Caco-2 (cell line): ENCODE measurements around the gene DERL3. TPM values are rescaled to one million over a fixed set of nuclear protein-coding genes. Genes with fewer than 3 reads are reported as not detected.

Experiments
- BruUV-seq: library from RNA; stranded (reverse); fragments of 400-500 nt; replicated peaks from 2 replicates; lab custom pipeline; 2021; lab: Mats Ljungman, UMichigan
- CTCF ChIA-PET: fragments of 300-600 bp; sonication (Branson Sonifier 250); formaldehyde crosslinking; loops from one replicate; lab custom pipeline; 2022; ENCODE audit warnings: antibody characterized with exemption; lab: Charles Lee
- POLR2A ChIA-PET: fragments of 300-600 bp; sonication (Branson Sonifier 250); formaldehyde crosslinking; loops from one replicate; lab custom pipeline; 2022; ENCODE audit warnings: antibody characterized with exemption; lab: Charles Lee
- DNase-seq, 2 experiments: peaks; one replicate each; pipeline versions ENCODE4 v3.0.0 to v3.0.0-alpha.2; 2020 to 2022
- H3K27me3 ChIP-seq: replicated peaks from 2 replicates; pipeline ENCODE4 v1.6.0; 2011; ENCODE audit warnings: low read length; ENCODE audit not compliant: control insufficient read depth, insufficient read depth
- H3K36me3 ChIP-seq: 2 replicates; pipeline ENCODE4 v1.5.1; 2011; ENCODE audit warnings: low read length; ENCODE audit not compliant: control insufficient read depth, insufficient read depth
- H3K4me1 ChIP-seq: fragments of 250-450 bp; sonication (Bioruptor Pico); 2 replicates; pipeline ENCODE4 v1.5.1; 2020; ENCODE audit warnings: mild to moderate bottlenecking
- H3K4me3 ChIP-seq: 2 replicates; pipeline ENCODE4 v1.5.1; 2011; ENCODE audit warnings: low read depth, mild to moderate bottlenecking, control low read depth, low read length
- H3K9me3 ChIP-seq: fragments of 250-450 bp; sonication (Bioruptor Pico); 2 replicates; pipeline ENCODE4 v1.5.1; 2020; ENCODE audit warnings: mild to moderate bottlenecking, moderate library complexity
- H3K27ac Mint-ChIP-seq: one replicate; pipeline ENCODE4 v1.8.0; 2022; ENCODE audit warnings: mixed read lengths; ENCODE audit not compliant: unreplicated experiment
- H3K27me3 Mint-ChIP-seq: one replicate; pipeline ENCODE4 v1.8.0; 2022; ENCODE audit warnings: mixed read lengths; ENCODE audit not compliant: insufficient read depth, unreplicated experiment
- H3K36me3 Mint-ChIP-seq: one replicate; pipeline ENCODE4 v1.8.0; 2022; ENCODE audit warnings: mild to moderate bottlenecking, mixed read lengths; ENCODE audit not compliant: insufficient read depth, unreplicated experiment
- H3K4me1 Mint-ChIP-seq: one replicate; pipeline ENCODE4 v1.8.0; 2022; ENCODE audit warnings: low read depth, mixed read lengths; ENCODE audit not compliant: unreplicated experiment
- H3K4me3 Mint-ChIP-seq: one replicate; pipeline ENCODE4 v1.8.0; 2022; ENCODE audit warnings: mild to moderate bottlenecking, moderate library complexity, mixed read lengths; ENCODE audit not compliant: unreplicated experiment
- H3K9me3 Mint-ChIP-seq: one replicate; pipeline ENCODE4 v1.8.0; 2022; ENCODE audit warnings: mixed read lengths; ENCODE audit not compliant: unreplicated experiment
- CTCF ChIP-seq, 2 experiments: fragments of 200-600 bp in 1 of 2; IDR thresholded peaks; 1 replicate in 1 of 2; 2 replicates in 1 of 2; pipeline versions ENCODE4 v1.5.1 to v1.8.0; 2011 to 2022; ENCODE audit warnings: antibody characterized with exemption in 1 of 2, control low read depth in 1 of 2, inconsistent platforms in 1 of 2, low read depth in 1 of 2, low read length in 1 of 2, mild to moderate bottlenecking in 1 of 2, moderate library complexity in 1 of 2; ENCODE audit not compliant: insufficient read depth in 1 of 2, severe bottlenecking in 1 of 2, unreplicated experiment in 1 of 2
- intact Hi-C: fragments of 100-400 bp; cut with micrococcal nuclease; formaldehyde crosslinking; loops from one replicate; pipeline ENCODE4 v1.10.0; 2022; ENCODE audit not compliant: unreplicated experiment
- total RNA-seq: library from RNA; stranded (reverse); gene quantifications from 2 replicates; pipeline ENCODE4 v1.2.3, GENCODE V29; 2022

DERL3 gene
- total RNA-seq, 1 experiment from 2014 or later, result 4.4 TPM

GRCh38 chr22:23822101-23822671, 16.6 kb downstream of the DERL3 start:
- Mint-ChIP-seq H3K27me3 (no peaks in the 10 kb centered on the region), H3K4me1 (no peaks in the 10 kb centered on the region), H3K9me3 (no peaks in the 10 kb centered on the region), H3K36me3 (peaks cover 74% of the 10 kb centered on the region), H3K4me3 (no peak overlapping the region), H3K27ac (no peak overlapping the region)
- TF ChIP-seq CTCF (IDR thresholded peaks at IDR 0.05; ENCODE audit: insufficient read depth in 1 of 2, low read depth in 1 of 2, low read length in 1 of 2, severe bottlenecking in 1 of 2, unreplicated experiment in 1 of 2), result no peak
- BruUV-seq, result no TSS peak
- intact Hi-C loops, result no loop called here
- H3K4me3 ChIP-seq, result no peak overlapping the region
- ChIA-PET CTCF (no interaction called here), POLR2A (no interaction called here)
- no peaks in the 10 kb centered on the region for H3K27me3 ChIP-seq
- no peaks in the 10 kb centered on the region for H3K9me3 ChIP-seq
- no peak for DNase-seq
- no peaks in the 10 kb centered on the region for H3K4me1 ChIP-seq
- H3K36me3 ChIP-seq, result peaks cover 3% of the 10 kb centered on the region

GRCh38 chr22:23820748-23821211, 18.0 kb downstream of the DERL3 start:
- H3K27ac Mint-ChIP-seq, result no peak overlapping the region
- peaks cover 6% of the 10 kb centered on the region for H3K36me3 ChIP-seq
- CTCF ChIA-PET, result no interaction called here

GRCh38 chr22:23818541-23818940, 20.3 kb downstream of the DERL3 start:
- H3K36me3 Mint-ChIP-seq, result peaks cover 74% of the 10 kb centered on the region
- H3K9me3 Mint-ChIP-seq, result no peaks in the 10 kb centered on the region
- no peaks in the 10 kb centered on the region for H3K27me3 Mint-ChIP-seq
- no peak for DNase-seq
- no peak overlapping the region for H3K4me3 Mint-ChIP-seq
- CTCF ChIA-PET, result no interaction called here
- H3K27ac Mint-ChIP-seq, result no peak overlapping the region
- intact Hi-C loops, result no loop called here
- Histone ChIP-seq H3K36me3 (peaks cover 5% of the 10 kb centered on the region), H3K4me3 (no peak overlapping the region), H3K27me3 (no peaks in the 10 kb centered on the region), H3K9me3 (no peaks in the 10 kb centered on the region), H3K4me1 (no peaks in the 10 kb centered on the region)
- POLR2A ChIA-PET, result no interaction called here
- BruUV-seq, result no TSS peak
- H3K4me1 Mint-ChIP-seq, result no peaks in the 10 kb centered on the region
- TF ChIP-seq CTCF (IDR thresholded peaks at IDR 0.05; ENCODE audit: insufficient read depth in 1 of 2, low read depth in 1 of 2, low read length in 1 of 2, severe bottlenecking in 1 of 2, unreplicated experiment in 1 of 2), result no peak

More at GRCh38 chr22:23820748-23821211, 18.0 kb downstream of the DERL3 start:
- H3K36me3 Mint-ChIP-seq, result peaks cover 77% of the 10 kb centered on the region
- POLR2A ChIA-PET, result no interaction called here
- no peaks in the 10 kb centered on the region for H3K9me3 ChIP-seq
- no peaks in the 10 kb centered on the region for H3K27me3 ChIP-seq
- H3K4me3 Mint-ChIP-seq, result no peak overlapping the region
- no peaks in the 10 kb centered on the region for H3K4me1 ChIP-seq
- no peak for DNase-seq
- no peaks in the 10 kb centered on the region for H3K27me3 Mint-ChIP-seq
- intact Hi-C loops, result no loop called here
- H3K4me3 ChIP-seq, result no peak overlapping the region
- no peak for TF ChIP-seq CTCF (IDR thresholded peaks at IDR 0.05; ENCODE audit: insufficient read depth in 1 of 2, low read depth in 1 of 2, low read length in 1 of 2, severe bottlenecking in 1 of 2, unreplicated experiment in 1 of 2)
- BruUV-seq, result no TSS peak
- no peaks in the 10 kb centered on the region for H3K4me1 Mint-ChIP-seq
- no peaks in the 10 kb centered on the region for H3K9me3 Mint-ChIP-seq
